Keratinocyte (primary cell): ENCODE data around the gene ITGB6. TPM values are rescaled to one million over a fixed set of nuclear protein-coding genes. Genes with fewer than 3 reads are reported as not detected.

ENCODE experiments used
- DNase-seq: peaks from one replicate; pipeline ENCODE4 v3.0.0-alpha.2; 2011; ENCODE audit warnings: low read depth, missing footprints, low spot score
- FAIRE-seq: peaks from 2 replicates; lab custom pipeline; 2011; peaks lifted over from hg19 to GRCh38; lab: Jason Lieb, UNC
- H2AFZ ChIP-seq: 2 replicates; pipeline ENCODE4 v1.6.0; 2012; ENCODE audit warnings: low read length, control low read depth, inconsistent platforms; ENCODE audit not compliant: control insufficient read depth
- H3K27ac ChIP-seq: 2 replicates; pipeline ENCODE4 v1.5.1; 2011; ENCODE audit warnings: low read length; ENCODE audit not compliant: control insufficient read depth, insufficient read depth
- H3K27me3 ChIP-seq: 3 replicates; pipeline ENCODE4 v1.6.0; 2011; ENCODE audit warnings: low read length; ENCODE audit not compliant: control insufficient read depth, insufficient read depth; ENCODE audit errors: extremely low read depth
- H3K36me3 ChIP-seq, 2 experiments: 2 replicates in 1 of 2; 3 replicates in 1 of 2; pipeline ENCODE4 v1.5.1; 2011; ENCODE audit warnings: low read length in 2 of 2, mild to moderate bottlenecking in 1 of 2; ENCODE audit not compliant: control insufficient read depth in 2 of 2, insufficient read depth in 2 of 2; ENCODE audit errors: extremely low read depth in 1 of 2
- H3K4me1 ChIP-seq: 3 replicates; pipeline ENCODE4 v1.5.1; 2011; ENCODE audit warnings: low read length; ENCODE audit not compliant: control insufficient read depth, insufficient read depth; ENCODE audit errors: extremely low read depth
- H3K4me2 ChIP-seq: 3 replicates; pipeline ENCODE4 v1.6.0; 2011; ENCODE audit warnings: low read depth, low read length; ENCODE audit not compliant: control insufficient read depth, insufficient read depth; ENCODE audit errors: extremely low read depth
- H3K4me3 ChIP-seq, 3 experiments: fragments of 200-600 bp in 1 of 3; sonication (generic) in 1 of 3; 2 replicates in 2 of 3; 3 replicates in 1 of 3; pipeline ENCODE4 v1.5.1; 2011 to 2016; ENCODE audit warnings: low read length in 3 of 3, mild to moderate bottlenecking in 3 of 3, control low read depth in 2 of 3, inconsistent platforms in 1 of 3, low read depth in 1 of 3, mixed read lengths in 1 of 3, mixed run types in 1 of 3, moderate library complexity in 1 of 3; ENCODE audit not compliant: control insufficient read depth in 2 of 3, insufficient read depth in 2 of 3; ENCODE audit errors: extremely low read depth in 1 of 3
- H3K79me2 ChIP-seq: 2 replicates; pipeline ENCODE4 v1.6.0; 2012; ENCODE audit warnings: low read length; ENCODE audit not compliant: control insufficient read depth, insufficient read depth
- H3K9ac ChIP-seq: 3 replicates; pipeline ENCODE4 v1.6.0; 2011; ENCODE audit warnings: low read length; ENCODE audit not compliant: control insufficient read depth, insufficient read depth; ENCODE audit errors: extremely low read depth
- H3K9me1 ChIP-seq: 3 replicates; pipeline ENCODE4 v1.6.0; 2011; ENCODE audit warnings: low read length; ENCODE audit not compliant: control insufficient read depth, insufficient read depth; ENCODE audit errors: extremely low read depth
- H3K9me3 ChIP-seq: 2 replicates; pipeline ENCODE4 v1.5.1; 2012; ENCODE audit warnings: low read depth, low read length; ENCODE audit not compliant: control insufficient read depth
- H4K20me1 ChIP-seq: 3 replicates; pipeline ENCODE4 v1.6.0; 2011; ENCODE audit warnings: low read length; ENCODE audit not compliant: control insufficient read depth, insufficient read depth; ENCODE audit errors: extremely low read depth
- CTCF ChIP-seq, 3 experiments: IDR thresholded peaks in 1 of 3; conservative IDR thresholded peaks in 1 of 3; optimal IDR thresholded peaks in 1 of 3; 2 replicates in 2 of 3; 3 replicates in 1 of 3; pipeline versions ENCODE3 to v1.5.1; 2011; ENCODE audit warnings: low read length in 3 of 3, mild to moderate bottlenecking in 3 of 3, moderate library complexity in 2 of 3, control low read depth in 1 of 3, inconsistent platforms in 1 of 3; ENCODE audit not compliant: insufficient read depth in 2 of 3; ENCODE audit errors: extremely low read depth in 1 of 3
- EZH2 ChIP-seq: IDR thresholded peaks from one replicate; pipeline ENCODE4 v1.6.1; 2012; ENCODE audit warnings: inconsistent platforms, mild to moderate bottlenecking, low read length, moderate library complexity
- dilution Hi-C: fragments of 300-500 bp; cut with MboI; formaldehyde crosslinking; loops from one replicate; pipeline ENCODE4 v1.7.0; 2020; ENCODE audit warnings: low sequenced_read_pairs; ENCODE audit not compliant: extremely low pct_ligation_motif_present
- polyA plus RNA-seq, 5 experiments: library from polyadenylated mRNA; depleted of rRNA in 3 of 5; stranded (reverse) in 3 of 5; stranded (forward) in 1 of 5; unstranded in 1 of 5; fragments of >200 nt; gene quantifications; 1 replicate in 1 of 5; 2 replicates in 3 of 5; 3 replicates in 1 of 5; pipeline versions ENCODE4 v1.2.1 to v1.2.3, GENCODE V29; 2011 to 2012; ENCODE audit warnings: missing spikeins in 2 of 5, low read depth in 1 of 5, low replicate concordance in 1 of 5

Gene ITGB6
- polyA plus RNA-seq, 1 donor (not counting 4 experiments of a cell fraction or from before 2014, with no cell fraction given) = 183 TPM

GRCh38 chr2:160167089-160167740 is 32.9 kb downstream of the ITGB6 start:
- Histone ChIP-seq H3K27me3 (no peaks in the 10 kb centered on the region), H3K4me1 (no peaks in the 10 kb centered on the region), H3K4me3 (no peak overlapping the region), H3K27ac (no peak overlapping the region), H3K9me3 (no peaks in the 10 kb centered on the region), H3K9me1 (no peaks in the 10 kb centered on the region), H3K36me3 (peaks cover 26 to 30% of the 10 kb centered on the region in 2 experiments), H3K4me2 (no peak overlapping the region), H4K20me1 (no peaks in the 10 kb centered on the region), H2AFZ (no peak overlapping the region), H3K79me2 (no peaks in the 10 kb centered on the region), H3K9ac (no peak overlapping the region)
- DNase-seq (no peak), FAIRE-seq (no peak)
- TF ChIP-seq CTCF (optimal IDR thresholded peaks at IDR 0.05 in 1 of 3, IDR thresholded peaks at IDR 0.05 in 1 of 3, conservative IDR thresholded peaks at IDR 0.05 in 1 of 3; ENCODE audit: extremely low read depth in 1 of 3, insufficient read depth in 2 of 3, low read length in 3 of 3) (no peak), EZH2 (no peak)
- dilution Hi-C loops = no loop called here

GRCh38 chr2:160165996-160166395 is 34.1 kb downstream of the ITGB6 start:
- no peaks in the 10 kb centered on the region for H3K27me3 ChIP-seq
- DNase-seq = no peak
- H3K9me3 ChIP-seq = no peaks in the 10 kb centered on the region
- H3K9me1 ChIP-seq = no peaks in the 10 kb centered on the region
- H3K4me1 ChIP-seq = no peaks in the 10 kb centered on the region
- FAIRE-seq = no peak
- H3K27ac ChIP-seq = no peak overlapping the region
- H2AFZ ChIP-seq = no peak overlapping the region
- TF ChIP-seq EZH2 = no peak
- TF ChIP-seq CTCF (optimal IDR thresholded peaks at IDR 0.05 in 1 of 3, IDR thresholded peaks at IDR 0.05 in 1 of 3, conservative IDR thresholded peaks at IDR 0.05 in 1 of 3; ENCODE audit: extremely low read depth in 1 of 3, insufficient read depth in 2 of 3, low read length in 3 of 3) = no peak
- peaks cover 20 to 23% of the 10 kb centered on the region in 2 experiments for H3K36me3 ChIP-seq
- H3K4me3 ChIP-seq = no peak overlapping the region
- no peak overlapping the region for H3K9ac ChIP-seq
- no peaks in the 10 kb centered on the region for H4K20me1 ChIP-seq
- H3K4me2 ChIP-seq = no peak overlapping the region
- dilution Hi-C loops = no loop called here
- no peaks in the 10 kb centered on the region for H3K79me2 ChIP-seq
